K562 (cell line): ENCODE data around the gene HERC5. TPM values are rescaled to one million over a fixed set of nuclear protein-coding genes. Genes with fewer than 3 reads are reported as not detected.
A peak's percentile ranks its signal among the peaks of the same experiment; 100 is the strongest.

Source experiments
- BACH1 ChIP-seq: fragments of 200-800 bp; sonication (Bioruptor generic); IDR thresholded peaks from 2 replicates; pipeline ENCODE4 v1.6.1; 2016; ENCODE audit warnings: missing genetic modification characterization, missing compliant biosample characterization
- BHLHE40 ChIP-seq: IDR thresholded peaks from 2 replicates; pipeline ENCODE4 v1.6.1; 2011; ENCODE audit warnings: low read length, improper control_type of control experiment
- C11orf30 ChIP-seq: fragments of 450-650 bp; IDR thresholded peaks from 2 replicates; pipeline ENCODE4 v1.6.1; 2016; ENCODE audit warnings: low read depth, mild to moderate bottlenecking
- GABPB2 ChIP-seq: fragments of 250-450 bp; sonication (Bioruptor Pico); conservative IDR thresholded peaks from 2 replicates; pipeline ENCODE4 v1.5.1; 2021; ENCODE audit warnings: mild to moderate bottlenecking
- GTF2A2 ChIP-seq: IDR thresholded peaks from 2 replicates; pipeline ENCODE4 v1.6.1; 2016; ENCODE audit warnings: mild to moderate bottlenecking, missing genetic modification characterization, missing compliant biosample characterization
- KLF10 ChIP-seq: fragments of 250-450 bp; sonication (Bioruptor Pico); IDR thresholded peaks from 2 replicates; pipeline ENCODE4 v1.6.1; 2021; ENCODE audit warnings: matching md5 sums
- MEIS2 ChIP-seq: fragments of 450-650 bp; IDR thresholded peaks from 2 replicates; pipeline ENCODE4 v1.6.1; 2014; ENCODE audit warnings: mild to moderate bottlenecking; ENCODE audit not compliant: partially characterized antibody
- NFE2L1 ChIP-seq: fragments of 450-650 bp; IDR thresholded peaks from 2 replicates; pipeline ENCODE4 v1.6.1; 2016; ENCODE audit warnings: missing genetic modification characterization, low read depth, mild to moderate bottlenecking, missing compliant biosample characterization, moderate library complexity, borderline replicate concordance
- PCBP1 ChIP-seq: fragments of 200-400 bp; formaldehyde crosslinking; IDR thresholded peaks from 2 replicates; pipeline ENCODE4 v1.6.1; 2018; ENCODE audit warnings: mild to moderate bottlenecking, low read depth, low read length; ENCODE audit not compliant: poor library complexity, severe bottlenecking
- SIX5 ChIP-seq, 2 experiments: IDR thresholded peaks; 2 replicates each; pipeline ENCODE4 v1.6.1; 2011; ENCODE audit warnings: low read length in 2 of 2, borderline replicate concordance in 1 of 2, low read depth in 1 of 2, mild to moderate bottlenecking in 1 of 2, moderate library complexity in 1 of 2; ENCODE audit not compliant: insufficient read depth in 1 of 2
- SRF ChIP-seq, 2 experiments: fragments of 250-450, 450-650 bp in 1 of 2; sonication (Bioruptor Pico) in 1 of 2; sonication (generic) in 1 of 2; formaldehyde crosslinking; IDR thresholded peaks; 2 replicates each; pipeline versions ENCODE4 v1.5.0 to v1.5.1; 2020 to 2022; ENCODE audit warnings: mild to moderate bottlenecking in 1 of 2, missing genetic modification reagents in 1 of 2
- TEAD1 ChIP-seq, 2 experiments: fragments of 450-650 bp in 1 of 2; sonication (generic) in 1 of 2; formaldehyde crosslinking; IDR thresholded peaks; 2 replicates each; pipeline versions ENCODE4 v1.4.0 to v1.8.0; 2020 to 2022; ENCODE audit warnings: mild to moderate bottlenecking in 2 of 2, missing genetic modification reagents in 1 of 2
- TRIM28 ChIP-seq: fragments of 450-650 bp; IDR thresholded peaks from 2 replicates; pipeline ENCODE4 v1.6.1; 2017
- ZKSCAN1 ChIP-seq: fragments of 150-350 bp; IDR thresholded peaks from 2 replicates; pipeline ENCODE4 v1.6.1; 2016; ENCODE audit warnings: low read depth, low read length
- ZNF174 ChIP-seq: fragments of 250-450 bp; sonication (Bioruptor Pico); IDR thresholded peaks from 2 replicates; pipeline ENCODE4 v1.4.0; 2020; ENCODE audit warnings: mild to moderate bottlenecking
- ZNF324 ChIP-seq: fragments of 250-450 bp; sonication (Bioruptor Pico); IDR thresholded peaks from 2 replicates; pipeline ENCODE4 v1.4.0; 2020; ENCODE audit warnings: mild to moderate bottlenecking
- ZNF76 ChIP-seq: fragments of 250-450 bp; sonication (Bioruptor Pico); IDR thresholded peaks from 2 replicates; pipeline ENCODE4 v1.4.0; 2020; ENCODE audit warnings: mild to moderate bottlenecking, moderate library complexity, borderline replicate concordance
- polyA plus RNA-seq, 8 experiments: library from polyadenylated mRNA; depleted of rRNA in 4 of 8; stranded (reverse) in 5 of 8; unstranded in 3 of 8; fragments of >200 nt; fragmentation: Nextera tagmentation in 2 of 8; fragmentation: Illumina TruSeq in 1 of 8; extraction: Ambion mirVana in 2 of 8; extraction: Trizol in 1 of 8; gene quantifications; 2 replicates each; pipeline versions ENCODE4 v1.2.1 to v1.2.3, GENCODE V29; 2011 to 2014; ENCODE audit warnings: inconsistent platforms in 1 of 8, missing spikeins in 1 of 8
- total RNA-seq, 7 experiments: library from RNA; depleted of rRNA in 6 of 7; stranded (reverse); fragments of >200 nt in 6 of 7; fragmentation: Illumina TruSeq in 2 of 7; extraction: Trizol in 2 of 7; gene quantifications; 2 replicates each; pipeline versions ENCODE4 v1.2.1 to v1.2.3, GENCODE V29; 2011 to 2021; ENCODE audit warnings: low replicate concordance in 1 of 7
- TF ChIP-seq, protein P1 (sequence below): sonication (generic); formaldehyde crosslinking; IDR thresholded peaks from 2 replicates; pipeline ENCODE4 v1.8.0; 2023; ENCODE audit warnings: mild to moderate bottlenecking, missing genetic modification reagents
- TF ChIP-seq, protein P2 (sequence below): fragments of 250-450 bp; sonication (Bioruptor Pico); IDR thresholded peaks from 2 replicates; pipeline ENCODE4 v1.5.0; 2021
- TF ChIP-seq, protein P3 (sequence below): fragments of 450-650 bp; IDR thresholded peaks from 2 replicates; pipeline ENCODE4 v1.7.1; 2018; ENCODE audit warnings: mild to moderate bottlenecking, low read depth; ENCODE audit not compliant: partially characterized antibody
- TF ChIP-seq, protein P4 (sequence below): fragments of 450-650 bp; IDR thresholded peaks from 2 replicates; pipeline ENCODE4 v1.6.1; 2016; ENCODE audit warnings: low read depth, mild to moderate bottlenecking, moderate library complexity

Gene HERC5
- total and polyA plus RNA-seq, 9 of the 15 experiments (the other 6 are each of a cell fraction or from before 2014, with no cell fraction given) = 0.18 TPM; not detected in 8

DNA sequence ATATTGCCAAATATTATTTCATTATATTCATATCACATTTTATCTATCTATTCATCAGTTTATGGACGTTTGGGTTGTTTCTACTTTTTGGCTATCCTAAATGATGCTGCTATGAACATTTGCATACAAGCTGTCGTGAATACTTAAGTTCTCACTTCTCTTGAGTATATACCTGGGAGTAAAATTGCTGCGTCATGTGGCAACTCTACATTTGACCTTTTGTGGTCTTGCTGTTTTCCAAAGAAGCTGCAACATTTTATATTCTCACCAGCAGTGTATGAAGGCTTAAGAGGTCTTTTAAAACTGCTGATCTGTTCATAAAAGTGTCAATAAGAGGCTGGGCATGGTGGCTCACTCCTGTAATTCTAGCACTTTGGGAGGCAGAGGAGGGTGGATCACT, 60.9 kb downstream of the HERC5 start (continued):
- TF ChIP-seq, protein P1, sequence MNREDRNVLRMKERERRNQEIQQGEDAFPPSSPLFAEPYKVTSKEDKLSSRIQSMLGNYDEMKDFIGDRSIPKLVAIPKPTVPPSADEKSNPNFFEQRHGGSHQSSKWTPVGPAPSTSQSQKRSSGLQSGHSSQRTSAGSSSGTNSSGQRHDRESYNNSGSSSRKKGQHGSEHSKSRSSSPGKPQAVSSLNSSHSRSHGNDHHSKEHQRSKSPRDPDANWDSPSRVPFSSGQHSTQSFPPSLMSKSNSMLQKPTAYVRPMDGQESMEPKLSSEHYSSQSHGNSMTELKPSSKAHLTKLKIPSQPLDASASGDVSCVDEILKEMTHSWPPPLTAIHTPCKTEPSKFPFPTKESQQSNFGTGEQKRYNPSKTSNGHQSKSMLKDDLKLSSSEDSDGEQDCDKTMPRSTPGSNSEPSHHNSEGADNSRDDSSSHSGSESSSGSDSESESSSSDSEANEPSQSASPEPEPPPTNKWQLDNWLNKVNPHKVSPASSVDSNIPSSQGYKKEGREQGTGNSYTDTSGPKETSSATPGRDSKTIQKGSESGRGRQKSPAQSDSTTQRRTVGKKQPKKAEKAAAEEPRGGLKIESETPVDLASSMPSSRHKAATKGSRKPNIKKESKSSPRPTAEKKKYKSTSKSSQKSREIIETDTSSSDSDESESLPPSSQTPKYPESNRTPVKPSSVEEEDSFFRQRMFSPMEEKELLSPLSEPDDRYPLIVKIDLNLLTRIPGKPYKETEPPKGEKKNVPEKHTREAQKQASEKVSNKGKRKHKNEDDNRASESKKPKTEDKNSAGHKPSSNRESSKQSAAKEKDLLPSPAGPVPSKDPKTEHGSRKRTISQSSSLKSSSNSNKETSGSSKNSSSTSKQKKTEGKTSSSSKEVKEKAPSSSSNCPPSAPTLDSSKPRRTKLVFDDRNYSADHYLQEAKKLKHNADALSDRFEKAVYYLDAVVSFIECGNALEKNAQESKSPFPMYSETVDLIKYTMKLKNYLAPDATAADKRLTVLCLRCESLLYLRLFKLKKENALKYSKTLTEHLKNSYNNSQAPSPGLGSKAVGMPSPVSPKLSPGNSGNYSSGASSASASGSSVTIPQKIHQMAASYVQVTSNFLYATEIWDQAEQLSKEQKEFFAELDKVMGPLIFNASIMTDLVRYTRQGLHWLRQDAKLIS (CRISPR knock-in tag) = no peak
- TF ChIP-seq ZNF76 (CRISPR knock-in tag) (no peak), GTF2A2 (tag) (no peak), PCBP1 (no peak), MEIS2 (no peak), BHLHE40 (no peak), NFE2L1 (tag) (peak; percentile 63), SIX5 (IDR thresholded peaks at IDR 0.05; ENCODE audit: borderline replicate concordance in 1 of 2, insufficient read depth in 1 of 2, low read depth in 1 of 2, low read length in 2 of 2) (no peak), SRF (CRISPR knock-in tag; IDR thresholded peaks at IDR 0.05) (0 out of 4 replicates have a peak, but pooled peaks of 1 of the 2 experiments have one; percentile 30), ZKSCAN1 (no peak), ZNF324 (CRISPR knock-in tag) (no peak), C11orf30 (peak; percentile 92), TEAD1 (CRISPR knock-in tag; IDR thresholded peaks at IDR 0.05) (no peak), BACH1 (tag) (peak; percentile 57; the same call in 1 of the 2 replicates), KLF10 (CRISPR knock-in tag) (no peak), TRIM28 (no peak), GABPB2 (CRISPR knock-in tag) (no peak), ZNF174 (CRISPR knock-in tag) (no peak)
- TF ChIP-seq, protein P2, sequence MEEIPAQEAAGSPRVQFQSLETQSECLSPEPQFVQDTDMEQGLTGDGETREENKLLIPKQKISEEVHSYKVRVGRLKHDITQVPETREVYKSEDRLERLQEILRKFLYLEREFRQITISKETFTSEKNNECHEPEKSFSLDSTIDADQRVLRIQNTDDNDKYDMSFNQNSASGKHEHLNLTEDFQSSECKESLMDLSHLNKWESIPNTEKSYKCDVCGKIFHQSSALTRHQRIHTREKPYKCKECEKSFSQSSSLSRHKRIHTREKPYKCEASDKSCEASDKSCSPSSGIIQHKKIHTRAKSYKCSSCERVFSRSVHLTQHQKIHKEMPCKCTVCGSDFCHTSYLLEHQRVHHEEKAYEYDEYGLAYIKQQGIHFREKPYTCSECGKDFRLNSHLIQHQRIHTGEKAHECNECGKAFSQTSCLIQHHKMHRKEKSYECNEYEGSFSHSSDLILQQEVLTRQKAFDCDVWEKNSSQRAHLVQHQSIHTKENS (CRISPR knock-in tag) = no peak
- TF ChIP-seq, protein P3, sequence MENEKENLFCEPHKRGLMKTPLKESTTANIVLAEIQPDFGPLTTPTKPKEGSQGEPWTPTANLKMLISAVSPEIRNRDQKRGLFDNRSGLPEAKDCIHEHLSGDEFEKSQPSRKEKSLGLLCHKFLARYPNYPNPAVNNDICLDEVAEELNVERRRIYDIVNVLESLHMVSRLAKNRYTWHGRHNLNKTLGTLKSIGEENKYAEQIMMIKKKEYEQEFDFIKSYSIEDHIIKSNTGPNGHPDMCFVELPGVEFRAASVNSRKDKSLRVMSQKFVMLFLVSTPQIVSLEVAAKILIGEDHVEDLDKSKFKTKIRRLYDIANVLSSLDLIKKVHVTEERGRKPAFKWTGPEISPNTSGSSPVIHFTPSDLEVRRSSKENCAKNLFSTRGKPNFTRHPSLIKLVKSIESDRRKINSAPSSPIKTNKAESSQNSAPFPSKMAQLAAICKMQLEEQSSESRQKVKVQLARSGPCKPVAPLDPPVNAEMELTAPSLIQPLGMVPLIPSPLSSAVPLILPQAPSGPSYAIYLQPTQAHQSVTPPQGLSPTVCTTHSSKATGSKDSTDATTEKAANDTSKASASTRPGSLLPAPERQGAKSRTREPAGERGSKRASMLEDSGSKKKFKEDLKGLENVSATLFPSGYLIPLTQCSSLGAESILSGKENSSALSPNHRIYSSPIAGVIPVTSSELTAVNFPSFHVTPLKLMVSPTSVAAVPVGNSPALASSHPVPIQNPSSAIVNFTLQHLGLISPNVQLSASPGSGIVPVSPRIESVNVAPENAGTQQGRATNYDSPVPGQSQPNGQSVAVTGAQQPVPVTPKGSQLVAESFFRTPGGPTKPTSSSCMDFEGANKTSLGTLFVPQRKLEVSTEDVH = no peak
- TF ChIP-seq, protein P4, sequence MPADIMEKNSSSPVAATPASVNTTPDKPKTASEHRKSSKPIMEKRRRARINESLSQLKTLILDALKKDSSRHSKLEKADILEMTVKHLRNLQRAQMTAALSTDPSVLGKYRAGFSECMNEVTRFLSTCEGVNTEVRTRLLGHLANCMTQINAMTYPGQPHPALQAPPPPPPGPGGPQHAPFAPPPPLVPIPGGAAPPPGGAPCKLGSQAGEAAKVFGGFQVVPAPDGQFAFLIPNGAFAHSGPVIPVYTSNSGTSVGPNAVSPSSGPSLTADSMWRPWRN = no peak
